Cardiac ventricle fibroblast (primary cell): Measurements from ENCODE around the gene CD1E. TPM values are rescaled to one million over a fixed set of nuclear protein-coding genes. Genes with fewer than 3 reads are reported as not detected.

ENCODE experiments used
- total RNA-seq: library from RNA; depleted of rRNA; stranded (reverse); fragments of >200 nt; gene quantifications from 2 replicates; pipeline ENCODE4 v1.2.3, GENCODE V29; 2015

Gene CD1E
- total RNA-seq: not detected in 2 replicates

DNA sequence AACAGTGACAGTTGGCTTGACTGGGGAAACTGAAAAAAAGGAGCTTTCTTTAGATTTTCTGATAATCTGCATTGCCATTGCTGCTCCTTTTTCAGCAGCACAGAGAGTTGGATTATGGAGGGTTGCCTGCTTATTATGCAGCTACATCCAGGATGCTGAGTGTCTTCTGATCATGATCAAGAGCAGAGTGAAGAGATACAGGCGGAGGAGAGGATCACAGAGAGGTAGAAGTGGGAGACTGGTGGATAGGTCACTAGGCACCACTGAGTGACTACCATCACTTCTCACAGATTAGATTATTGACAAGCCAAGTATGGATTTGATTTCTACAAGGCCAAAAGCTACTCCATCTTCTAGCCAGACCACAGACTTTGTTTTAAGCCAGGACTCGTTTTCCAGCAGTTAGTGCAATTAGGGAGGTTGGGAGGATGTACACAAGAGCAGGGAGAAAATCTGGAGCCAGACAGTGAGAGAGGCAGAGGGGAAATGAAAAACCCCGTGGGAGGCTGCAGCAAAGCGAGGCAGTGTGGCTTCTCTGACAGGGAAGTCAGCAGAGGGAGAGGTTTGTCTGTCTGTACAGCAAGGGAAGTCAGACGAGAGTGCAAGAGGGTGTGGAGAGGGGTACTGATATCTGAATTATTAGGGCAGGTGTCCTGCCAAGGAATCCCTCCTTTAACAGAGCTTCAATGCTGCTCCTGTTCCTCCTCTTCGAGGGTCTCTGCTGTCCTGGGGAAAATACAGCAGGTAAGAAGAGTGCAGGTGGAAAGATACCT, at the start of gene CD1E:
TSS of gene CD1E (plus strand) at position 592 of the 773 bp plus-strand sequence. CDS start at position 687, 95 bp downstream.

DNA sequence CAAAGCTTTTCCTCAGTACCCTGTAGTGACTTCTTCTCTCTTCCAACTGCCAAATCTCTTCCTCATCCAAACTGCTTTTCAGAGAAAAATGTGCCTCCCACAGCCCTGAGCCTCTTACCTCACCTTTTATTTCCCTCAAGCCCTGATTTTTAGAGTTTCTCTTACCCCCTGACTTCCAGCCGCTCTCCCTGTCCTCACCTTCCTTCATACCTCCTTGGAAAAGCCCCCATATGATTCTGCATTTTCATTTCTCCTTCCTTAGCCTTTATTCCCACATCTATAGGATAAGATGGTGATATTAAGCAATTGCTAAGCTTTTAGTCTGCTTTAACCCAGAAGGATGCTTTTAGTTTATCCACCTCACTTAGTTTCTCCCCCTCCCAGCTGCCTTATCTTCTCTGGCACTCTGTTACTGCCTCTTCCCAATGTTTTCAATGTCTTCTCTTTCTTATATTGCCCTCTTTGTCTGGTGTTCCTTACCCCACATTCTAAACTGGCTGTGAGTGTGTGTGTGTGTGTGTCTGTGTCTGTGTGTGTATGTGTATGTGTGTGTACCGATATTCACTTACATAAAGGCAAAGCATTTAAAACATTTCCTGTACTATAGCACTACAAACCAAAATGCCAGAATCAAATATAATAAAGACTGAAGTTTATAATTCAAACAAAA, 22.1 kb upstream of the CD1E start, which contains the start of gene CD1B:
TSS of gene CD1B (minus strand) at position 51 of the 670 bp plus-strand sequence. CDS start 108 bp downstream, outside the sequence.

DNA sequence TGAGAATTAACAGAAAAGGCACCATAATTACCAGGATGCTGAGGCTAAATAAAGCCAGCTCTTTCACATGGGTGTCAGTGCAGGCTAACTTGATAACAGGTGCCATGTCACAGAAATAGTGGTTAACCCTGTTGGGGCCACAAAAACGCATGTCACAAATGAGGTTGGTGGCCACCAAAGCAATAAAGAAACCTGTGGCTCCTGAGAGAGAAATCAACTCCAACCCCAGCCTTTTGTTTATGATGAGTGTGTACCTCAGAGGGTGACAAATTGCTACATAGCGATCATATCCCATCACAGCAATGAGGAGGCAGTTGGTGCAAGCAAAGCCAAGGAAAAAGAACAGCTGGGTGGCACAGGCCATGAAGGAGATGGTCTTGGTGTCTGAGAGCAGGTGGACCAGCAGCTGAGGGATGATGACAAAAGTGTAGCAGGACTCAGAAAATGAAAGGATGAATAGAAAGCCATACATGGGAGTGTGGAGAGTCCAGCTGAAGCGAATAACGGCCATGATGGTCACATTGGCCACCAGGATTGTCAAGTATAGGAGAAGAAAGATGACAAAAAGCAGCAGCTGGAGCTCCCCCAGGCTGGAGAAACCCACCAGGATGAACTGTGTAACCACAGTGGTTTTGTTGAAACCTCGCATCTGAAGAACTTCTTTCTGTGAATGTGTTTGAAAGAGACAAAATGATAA, 45.3 kb downstream of the CD1E start, which contains the start of gene OR10T2:
TSS of gene OR10T2 (minus strand) at position 649 of the 697 bp plus-strand sequence. CDS start at position 649, 0 bp downstream.

Other genes with a start within 250 kb of the CD1E start
- 1.2 and 1.3 TPM in 2 replicates for gene CD1D, start 173.0 kb upstream of the CD1E start, total RNA-seq
- gene CD1A, start 99.5 kb upstream of the CD1E start, total RNA-seq: not detected in 2 replicates
- gene CD1C, start 64.0 kb upstream of the CD1E start, total RNA-seq: not detected in 2 replicates
- gene CD1B, start 22.4 kb upstream of the CD1E start, total RNA-seq: not detected in 2 replicates
- not detected in 2 replicates for gene OR10T2, start 45.6 kb downstream of the CD1E start, total RNA-seq
- not detected in 2 replicates for gene OR10K2, start 72.3 kb downstream of the CD1E start, total RNA-seq
- not detected in 2 replicates for gene OR10K1, start 107.9 kb downstream of the CD1E start, total RNA-seq
- not detected in 2 replicates for gene OR10R2, start 118.3 kb downstream of the CD1E start, total RNA-seq
- not detected in 2 replicates for gene OR6Y1, start 200.5 kb downstream of the CD1E start, total RNA-seq
- gene OR6P1, start 216.7 kb downstream of the CD1E start, total RNA-seq: not detected in 2 replicates
- gene OR10X1, start 226.0 kb downstream of the CD1E start, total RNA-seq: not detected in 2 replicates